ENCODE data around the gene SNX13. TPM values are rescaled to one million over a fixed set of nuclear protein-coding genes. Genes with fewer than 3 reads are reported as not detected.

Gene SNX13
- total RNA-seq, 1 donor = 59.7 TPM

GRCh38 chr7:17741426-17741825 lies 198.9 kb downstream of the SNX13 start:
- Histone ChIP-seq H3K79me2 (ENCODE audit: insufficient read depth, low read length) (no peaks in the 10 kb centered on the region), H3K36me3 (ENCODE audit: insufficient read depth, low read length) (no peaks in the 10 kb centered on the region), H3K27ac (ENCODE audit: low read depth, low read length) (no peak overlapping the region), H4K20me1 (ENCODE audit: insufficient read depth, low read length) (no peaks in the 10 kb centered on the region), H3K4me2 (ENCODE audit: insufficient read depth, low read length) (no peak overlapping the region), H3K4me1 (ENCODE audit: insufficient read depth, low read length) (no peaks in the 10 kb centered on the region), H3K9me3 (ENCODE audit: low read depth, low read length) (no peaks in the 10 kb centered on the region), H3K4me3 (ENCODE audit: insufficient read depth, low read length) (no peak overlapping the region), H2AFZ (ENCODE audit: low read length) (no peak overlapping the region), H3K27me3 (ENCODE audit: insufficient read depth, low read length) (no peaks in the 10 kb centered on the region)
- no peak for DNase-seq (ENCODE audit: insufficient read length, low spot score, missing footprints)
- TF ChIP-seq CTCF (IDR thresholded peaks at IDR 0.05; ENCODE audit: extremely low read depth, low read depth, low read length) = no peak

Other genes starting within 250 kb of the SNX13 start
- gene PRPS1L1, start 87.4 kb upstream of the SNX13 start, total RNA-seq = not detected in 2 replicates

Measured in osteoblast (primary cell).